ENCODE data around the gene OR4K17.

Gene OR4K17

DNA sequence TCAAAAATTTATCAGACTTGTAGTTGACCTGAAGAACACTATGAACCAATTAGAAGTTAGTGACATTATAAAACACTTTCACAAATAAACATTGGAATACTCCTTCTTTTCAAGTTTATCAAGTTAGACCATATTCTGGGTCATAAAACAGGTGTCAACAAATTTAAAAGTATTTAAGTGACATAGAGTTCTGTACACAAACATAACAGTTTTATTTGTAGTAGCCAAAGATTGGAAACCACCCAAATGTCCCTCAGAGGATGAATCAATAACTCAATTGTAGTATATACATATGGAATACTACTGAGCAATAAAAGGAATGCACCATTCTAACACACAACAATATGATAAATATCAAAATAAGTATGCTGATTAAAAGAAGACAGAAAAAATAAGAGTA lies 56.6 kb downstream of the OR4K17 start (continued):
- TF ChIP-seq, protein P1, sequence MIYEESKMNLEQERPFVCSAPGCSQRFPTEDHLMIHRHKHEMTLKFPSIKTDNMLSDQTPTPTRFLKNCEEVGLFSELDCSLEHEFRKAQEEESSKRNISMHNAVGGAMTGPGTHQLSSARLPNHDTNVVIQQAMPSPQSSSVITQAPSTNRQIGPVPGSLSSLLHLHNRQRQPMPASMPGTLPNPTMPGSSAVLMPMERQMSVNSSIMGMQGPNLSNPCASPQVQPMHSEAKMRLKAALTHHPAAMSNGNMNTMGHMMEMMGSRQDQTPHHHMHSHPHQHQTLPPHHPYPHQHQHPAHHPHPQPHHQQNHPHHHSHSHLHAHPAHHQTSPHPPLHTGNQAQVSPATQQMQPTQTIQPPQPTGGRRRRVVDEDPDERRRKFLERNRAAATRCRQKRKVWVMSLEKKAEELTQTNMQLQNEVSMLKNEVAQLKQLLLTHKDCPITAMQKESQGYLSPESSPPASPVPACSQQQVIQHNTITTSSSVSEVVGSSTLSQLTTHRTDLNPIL (CRISPR knock-in tag; IDR thresholded peaks at IDR 0.05; ENCODE audit: low read depth): no peak
- no peak for TF ChIP-seq PPARA (CRISPR knock-in tag; IDR thresholded peaks at IDR 0.05; ENCODE audit: borderline replicate concordance)
- TF ChIP-seq OSR1 (CRISPR knock-in tag; IDR thresholded peaks at IDR 0.05): no peak
- TF ChIP-seq TOX (CRISPR knock-in tag; IDR thresholded peaks at IDR 0.05; ENCODE audit: borderline replicate concordance): no peak
- TF ChIP-seq RARB (CRISPR knock-in tag; IDR thresholded peaks at IDR 0.05): no peak
- TF ChIP-seq ZFP3 (CRISPR knock-in tag; IDR thresholded peaks at IDR 0.05): no peak
- no peak for TF ChIP-seq ZNF565 (CRISPR knock-in tag; conservative IDR thresholded peaks at IDR 0.05; ENCODE audit: low read depth)
- no peak for TF ChIP-seq BACH2 (CRISPR knock-in tag; IDR thresholded peaks at IDR 0.05; ENCODE audit: borderline replicate concordance)
- no peak for TF ChIP-seq CSDC2 (CRISPR knock-in tag; IDR thresholded peaks at IDR 0.05)
- TF ChIP-seq SNAI2 (CRISPR knock-in tag; IDR thresholded peaks at IDR 0.05): no peak

DNA sequence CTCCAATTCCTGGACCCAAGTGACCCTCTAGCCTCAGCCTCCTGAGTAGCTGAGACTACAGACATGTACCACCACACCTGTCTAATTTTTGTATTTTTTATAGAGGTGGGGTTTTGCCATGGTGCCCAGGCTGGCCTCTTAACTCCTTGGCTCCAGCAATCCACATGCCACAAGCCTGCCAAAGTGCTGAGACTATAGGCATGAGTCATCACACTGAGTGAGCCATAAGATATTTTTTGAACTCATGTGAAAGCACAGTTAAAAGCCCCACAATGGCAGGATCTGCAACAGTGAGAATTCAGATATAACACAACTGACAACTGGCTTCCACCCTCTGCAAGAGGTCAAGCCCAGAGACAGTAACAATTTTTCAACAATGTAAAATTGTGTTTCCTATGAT lies 59.3 kb downstream of the OR4K17 start:
- ATAC-seq: peak; percentile 99
